Ishikawa (cell line): ENCODE data around the gene KRT14.

Experiments used
- CREB1 ChIP-seq: IDR thresholded peaks from 2 replicates; pipeline ENCODE4 v1.6.1; 2012; ENCODE audit warnings: low read depth
- FOXM1 ChIP-seq: IDR thresholded peaks from 2 replicates; pipeline ENCODE4 v1.6.1; 2012; ENCODE audit warnings: low read depth, borderline replicate concordance
- MAX ChIP-seq: IDR thresholded peaks from 2 replicates; pipeline ENCODE4 v1.6.1; 2012
- RAD21 ChIP-seq: IDR thresholded peaks from 2 replicates; pipeline ENCODE4 v1.6.1; 2012; ENCODE audit warnings: low read depth
- TAF1 ChIP-seq: IDR thresholded peaks from 2 replicates; pipeline ENCODE4 v1.6.1; 2012; ENCODE audit warnings: low read depth, mild to moderate bottlenecking
- TCF12 ChIP-seq: IDR thresholded peaks from 2 replicates; pipeline ENCODE4 v1.6.1; 2012; ENCODE audit warnings: low read depth
- YY1 ChIP-seq: IDR thresholded peaks from 2 replicates; pipeline ENCODE4 v1.6.1; 2012; ENCODE audit warnings: low read depth
- TF ChIP-seq, protein P1 (sequence below): IDR thresholded peaks from 2 replicates; pipeline ENCODE4 v1.6.1; 2012

GRCh38 chr17:41571561-41572434, 14.9 kb downstream of the KRT14 start, which contains the start of gene KRT9:
- no peak for TF ChIP-seq YY1
- TF ChIP-seq CREB1 = no peak
- no peak for TF ChIP-seq RAD21
- TF ChIP-seq FOXM1 = no peak
- TF ChIP-seq TCF12 = no peak
- TF ChIP-seq, protein P1, sequence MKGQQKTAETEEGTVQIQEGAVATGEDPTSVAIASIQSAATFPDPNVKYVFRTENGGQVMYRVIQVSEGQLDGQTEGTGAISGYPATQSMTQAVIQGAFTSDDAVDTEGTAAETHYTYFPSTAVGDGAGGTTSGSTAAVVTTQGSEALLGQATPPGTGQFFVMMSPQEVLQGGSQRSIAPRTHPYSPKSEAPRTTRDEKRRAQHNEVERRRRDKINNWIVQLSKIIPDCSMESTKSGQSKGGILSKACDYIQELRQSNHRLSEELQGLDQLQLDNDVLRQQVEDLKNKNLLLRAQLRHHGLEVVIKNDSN = no peak
- no peak for TF ChIP-seq TAF1
- no peak for TF ChIP-seq MAX
